Measurements from ENCODE around the gene SIGLEC11.

- TF ChIP-seq RBFOX2 (IDR thresholded peaks at IDR 0.05; ENCODE audit: low read depth, low read length): no peak
- no peak for TF ChIP-seq HDAC6 (IDR thresholded peaks at IDR 0.05; ENCODE audit: low read depth, low read length)
- TF ChIP-seq ZNF354B (CRISPR knock-in tag; IDR thresholded peaks at IDR 0.05): no peak
- TF ChIP-seq ZKSCAN5 (CRISPR knock-in tag; IDR thresholded peaks at IDR 0.05): no peak
- TF ChIP-seq ATF7-NPFF (CRISPR knock-in tag; IDR thresholded peaks at IDR 0.05; ENCODE audit: low read depth): no peak
- TF ChIP-seq PTBP1 (IDR thresholded peaks at IDR 0.05; ENCODE audit: low read depth, low read length, poor library complexity, severe bottlenecking): no peak
- TF ChIP-seq ZNF792 (CRISPR knock-in tag; IDR thresholded peaks at IDR 0.05): no peak
- TF ChIP-seq SNRNP70 (IDR thresholded peaks at IDR 0.05; ENCODE audit: low read depth, low read length): no peak
- TF ChIP-seq ZNF274 (CRISPR knock-in tag; IDR thresholded peaks at IDR 0.05): no peak
These were observed 10.4 kb downstream of the SIGLEC11 start for GRCh38 chr19:49950590-49950948.
